ENCODE results near the gene PCGF3.

PCGF3 gene

GRCh38 chr4:720111-720860 lies 14.7 kb downstream of the PCGF3 start (continued):
- no peak for TF ChIP-seq RARB (CRISPR knock-in tag; IDR thresholded peaks at IDR 0.05)

GRCh38 chr4:721261-722168 lies 15.9 kb downstream of the PCGF3 start:
- TF ChIP-seq CSDC2 (CRISPR knock-in tag; IDR thresholded peaks at IDR 0.05) (no peak), RARB (CRISPR knock-in tag; IDR thresholded peaks at IDR 0.05) (no peak), GLIS3 (CRISPR knock-in tag; IDR thresholded peaks at IDR 0.05) (no peak), PATZ1 (CRISPR knock-in tag; IDR thresholded peaks at IDR 0.05; ENCODE audit: borderline replicate concordance) (no peak), TCF4 (CRISPR knock-in tag; IDR thresholded peaks at IDR 0.05; ENCODE audit: borderline replicate concordance) (no peak), POU6F1 (CRISPR knock-in tag; IDR thresholded peaks at IDR 0.05; ENCODE audit: borderline replicate concordance, low read depth) (no peak), ISL1 (CRISPR knock-in tag; IDR thresholded peaks at IDR 0.05) (no peak), CREB5 (CRISPR knock-in tag; IDR thresholded peaks at IDR 0.05; ENCODE audit: low read depth) (no peak), ZFP30 (CRISPR knock-in tag; IDR thresholded peaks at IDR 0.05) (no peak), TSHZ2 (CRISPR knock-in tag; IDR thresholded peaks at IDR 0.05) (no peak), BACH2 (CRISPR knock-in tag; IDR thresholded peaks at IDR 0.05; ENCODE audit: borderline replicate concordance) (no peak), PPARA (CRISPR knock-in tag; IDR thresholded peaks at IDR 0.05; ENCODE audit: borderline replicate concordance) (no peak), ZC3H10 (CRISPR knock-in tag; IDR thresholded peaks at IDR 0.05) (no peak), SNAI2 (CRISPR knock-in tag; IDR thresholded peaks at IDR 0.05) (no peak), ZNF565 (CRISPR knock-in tag; conservative IDR thresholded peaks at IDR 0.05; ENCODE audit: low read depth) (no peak)
- no peak for ATAC-seq

GRCh38 chr4:722169-722725 lies 16.6 kb downstream of the PCGF3 start:
- no peak for ATAC-seq
- no peak for TF ChIP-seq POU6F1 (CRISPR knock-in tag; IDR thresholded peaks at IDR 0.05; ENCODE audit: borderline replicate concordance, low read depth)
- TF ChIP-seq GLIS3 (CRISPR knock-in tag; IDR thresholded peaks at IDR 0.05), result no peak
- TF ChIP-seq ESRRG (CRISPR knock-in tag; IDR thresholded peaks at IDR 0.05), result no peak
- TF ChIP-seq TSHZ2 (CRISPR knock-in tag; IDR thresholded peaks at IDR 0.05), result no peak
- no peak for TF ChIP-seq PATZ1 (CRISPR knock-in tag; IDR thresholded peaks at IDR 0.05; ENCODE audit: borderline replicate concordance)
- TF ChIP-seq ZNF565 (CRISPR knock-in tag; conservative IDR thresholded peaks at IDR 0.05; ENCODE audit: low read depth), result no peak
- TF ChIP-seq TCF4 (CRISPR knock-in tag; IDR thresholded peaks at IDR 0.05; ENCODE audit: borderline replicate concordance), result no peak
- no peak for TF ChIP-seq ZFP3 (CRISPR knock-in tag; IDR thresholded peaks at IDR 0.05)
- no peak for TF ChIP-seq ARNTL (CRISPR knock-in tag; IDR thresholded peaks at IDR 0.05; ENCODE audit: borderline replicate concordance, low read depth)
- TF ChIP-seq ZNF8 (CRISPR knock-in tag; IDR thresholded peaks at IDR 0.05), result no peak
- no peak for TF ChIP-seq CSDC2 (CRISPR knock-in tag; IDR thresholded peaks at IDR 0.05)
- TF ChIP-seq SNAI2 (CRISPR knock-in tag; IDR thresholded peaks at IDR 0.05), result no peak
- TF ChIP-seq RARB (CRISPR knock-in tag; IDR thresholded peaks at IDR 0.05), result no peak
- TF ChIP-seq OSR1 (CRISPR knock-in tag; IDR thresholded peaks at IDR 0.05), result no peak
- TF ChIP-seq ISL1 (CRISPR knock-in tag; IDR thresholded peaks at IDR 0.05), result no peak

All from SK-N-SH treated with all-trans-retinoic acid at 6 μM for 48 hours (cell line).